Neural crest cell (in vitro differentiated cells): Measurements from ENCODE around the gene KRTAP27-1. TPM values are rescaled to one million over a fixed set of nuclear protein-coding genes. Genes with fewer than 3 reads are reported as not detected.

ENCODE experiments used
- DNase-seq: peaks from one replicate; pipeline ENCODE4 v3.0.0; 2021; ENCODE audit warnings: low read depth, mixed read lengths, low spot score
- H3K27ac Mint-ChIP-seq: one replicate; pipeline ENCODE4 v1.8.0; 2021; ENCODE audit warnings: mild to moderate bottlenecking, mixed read lengths; ENCODE audit not compliant: unreplicated experiment
- H3K27me3 Mint-ChIP-seq: 2 replicates; pipeline ENCODE4 v1.8.0; 2021; ENCODE audit warnings: low read depth, mild to moderate bottlenecking, mixed read lengths
- H3K36me3 Mint-ChIP-seq: 2 replicates; pipeline ENCODE4 v1.8.0; 2021; ENCODE audit warnings: low read depth, mild to moderate bottlenecking, mixed read lengths
- H3K4me1 Mint-ChIP-seq: 2 replicates; pipeline ENCODE4 v1.8.0; 2021; ENCODE audit warnings: mixed read lengths
- H3K4me3 Mint-ChIP-seq: one replicate; pipeline ENCODE4 v1.8.0; 2021; ENCODE audit warnings: mild to moderate bottlenecking, mixed read lengths
- H3K9me3 Mint-ChIP-seq: 2 replicates; pipeline ENCODE4 v1.8.0; 2021; ENCODE audit warnings: mixed read lengths
- CTCF ChIP-seq: fragments of 200-600 bp; sonication (generic); conservative IDR thresholded peaks from 2 replicates; pipeline ENCODE4 v1.5.0; 2021; ENCODE audit warnings: antibody characterized with exemption, mild to moderate bottlenecking
- long read RNA-seq: library from polyadenylated mRNA; unstranded; transcript quantifications from one replicate; pipeline ENCODE4 v2.0.0, GENCODE V29; 2020
- total RNA-seq: library from RNA; stranded (reverse); gene quantifications from 2 replicates; pipeline ENCODE4 v1.2.1, GENCODE V29; 2021

The KRTAP27-1 gene
- total RNA-seq = not detected in 2 replicates
- long read RNA-seq = 0 reads

- Mint-ChIP-seq H3K4me3 (no peak within 1 kb of the TSS), H3K36me3 (no peaks in the 10 kb centered on the region), H3K4me1 (no peaks in the 10 kb centered on the region), H3K27ac (no peak within 1 kb of the TSS), H3K27me3 (no peaks in the 10 kb centered on the region), H3K9me3 (no peaks in the 10 kb centered on the region)
- TF ChIP-seq CTCF = no peak
- no peak for DNase-seq
These were observed at the start of gene KRTAP27-1 for GRCh38 chr21:30337276-30337744. Gene KRTAP27-1, minus strand, starts transcription at chr21:30337694. Its CDS starts 26 bp downstream, at chr21:30337668.

- H3K4me3 Mint-ChIP-seq = no peak overlapping the region
- no peak for TF ChIP-seq CTCF
- H3K4me1 Mint-ChIP-seq = no peaks in the 10 kb centered on the region
- no peaks in the 10 kb centered on the region for H3K9me3 Mint-ChIP-seq
- H3K27ac Mint-ChIP-seq = no peak overlapping the region
- DNase-seq = no peak
- peaks cover 4% of the 10 kb centered on the region for H3K27me3 Mint-ChIP-seq
- H3K36me3 Mint-ChIP-seq = no peaks in the 10 kb centered on the region
These were observed 44.7 kb upstream of the KRTAP27-1 start for GRCh38 chr21:30382201-30382600.

- Mint-ChIP-seq H3K27me3 (peaks cover 3% of the 10 kb centered on the region), H3K9me3 (no peaks in the 10 kb centered on the region), H3K36me3 (no peaks in the 10 kb centered on the region), H3K4me3 (no peak within 1 kb of the TSS), H3K27ac (no peak within 1 kb of the TSS), H3K4me1 (no peaks in the 10 kb centered on the region)
- no peak for DNase-seq
- no peak for TF ChIP-seq CTCF
These were observed 34.8 kb upstream of the KRTAP27-1 start, which contains the start of gene KRTAP13-2 for GRCh38 chr21:30372139-30372770. Gene KRTAP13-2, minus strand, starts transcription at chr21:30372271. Its CDS starts 58 bp downstream, at chr21:30372213.

- DNase-seq = no peak
- no peak overlapping the region for H3K27ac Mint-ChIP-seq
- peaks cover 2% of the 10 kb centered on the region for H3K9me3 Mint-ChIP-seq
- no peak for TF ChIP-seq CTCF
- H3K36me3 Mint-ChIP-seq = no peaks in the 10 kb centered on the region
- H3K4me1 Mint-ChIP-seq = peaks cover 4% of the 10 kb centered on the region
- H3K4me3 Mint-ChIP-seq = no peak overlapping the region
- H3K27me3 Mint-ChIP-seq = no peaks in the 10 kb centered on the region
These were observed 18.4 kb upstream of the KRTAP27-1 start for GRCh38 chr21:30355906-30356305.

- H3K4me1 Mint-ChIP-seq = peaks cover 8% of the 10 kb centered on the region
- no peak for TF ChIP-seq CTCF
- no peaks in the 10 kb centered on the region for H3K27me3 Mint-ChIP-seq
- H3K36me3 Mint-ChIP-seq = no peaks in the 10 kb centered on the region
- peak overlapping the region; percentile 89 for H3K27ac Mint-ChIP-seq
- H3K9me3 Mint-ChIP-seq = peaks cover 2% of the 10 kb centered on the region
- DNase-seq = no peak
- no peak overlapping the region for H3K4me3 Mint-ChIP-seq
These were observed 17.0 kb upstream of the KRTAP27-1 start for GRCh38 chr21:30354308-30355005.
